Measurements from ENCODE around the gene IL20RB.

The IL20RB gene

DNA sequence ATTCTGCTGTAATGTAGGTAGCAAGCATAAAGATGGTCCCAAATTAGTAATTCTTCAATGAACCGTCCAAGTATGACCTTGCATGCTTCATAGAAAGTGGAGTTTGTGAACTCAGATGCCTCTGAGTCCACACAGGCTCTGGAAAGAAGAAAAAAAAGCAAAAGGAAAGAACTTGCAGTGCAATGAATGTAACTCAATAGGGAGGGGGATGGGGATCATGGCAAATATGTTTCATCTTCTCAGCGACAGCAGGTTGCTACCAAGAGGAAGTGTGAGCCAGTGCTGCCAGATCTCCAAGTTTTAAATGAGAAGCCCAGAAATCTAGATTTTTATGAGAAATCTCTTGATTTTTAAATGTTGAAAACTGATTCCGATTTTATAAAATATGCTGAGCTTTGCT lies 50.3 kb downstream of the IL20RB start (continued):
- TF ChIP-seq ZNF48 (tag by site-specific recombination; IDR thresholded peaks at IDR 0.05) (no peak), ZNF404 (tag by site-specific recombination; IDR thresholded peaks at IDR 0.05) (no peak), ZNF843 (tag by site-specific recombination; IDR thresholded peaks at IDR 0.05) (no peak)

DNA sequence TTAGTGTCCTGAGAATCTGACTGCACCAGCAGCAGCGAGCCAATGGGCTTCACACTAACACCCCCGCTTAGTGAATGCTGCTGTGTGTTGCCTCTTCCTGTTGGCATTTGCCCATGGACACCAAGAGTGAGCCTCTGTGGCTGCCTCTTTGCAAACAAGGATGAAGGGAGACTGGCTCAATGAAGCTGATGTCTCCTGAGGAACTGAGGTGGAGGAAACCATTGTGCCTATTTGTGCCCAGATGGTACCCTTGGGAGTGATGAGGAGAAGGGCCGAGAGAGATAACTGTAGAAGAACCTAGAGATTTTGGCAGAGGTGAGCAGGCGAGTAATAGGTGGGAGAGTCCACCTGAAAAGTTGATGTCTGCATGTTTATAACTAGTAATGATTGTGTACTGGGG lies 51.2 kb downstream of the IL20RB start:
- CTCF ChIA-PET, result no interaction called here
- TF ChIP-seq ZNF354C (tag by site-specific recombination; IDR thresholded peaks at IDR 0.05; ENCODE audit: borderline replicate concordance, low read depth) (no peak), ZNF670 (tag by site-specific recombination; IDR thresholded peaks at IDR 0.05; ENCODE audit: low read depth) (no peak), ZNF626 (tag by site-specific recombination; IDR thresholded peaks at IDR 0.05) (no peak), HOXA7 (CRISPR knock-in tag; IDR thresholded peaks at IDR 0.05; ENCODE audit: borderline replicate concordance) (no peak), PRDM1 (tag by site-specific recombination; IDR thresholded peaks at IDR 0.05) (no peak)
- TF ChIP-seq, protein P1, sequence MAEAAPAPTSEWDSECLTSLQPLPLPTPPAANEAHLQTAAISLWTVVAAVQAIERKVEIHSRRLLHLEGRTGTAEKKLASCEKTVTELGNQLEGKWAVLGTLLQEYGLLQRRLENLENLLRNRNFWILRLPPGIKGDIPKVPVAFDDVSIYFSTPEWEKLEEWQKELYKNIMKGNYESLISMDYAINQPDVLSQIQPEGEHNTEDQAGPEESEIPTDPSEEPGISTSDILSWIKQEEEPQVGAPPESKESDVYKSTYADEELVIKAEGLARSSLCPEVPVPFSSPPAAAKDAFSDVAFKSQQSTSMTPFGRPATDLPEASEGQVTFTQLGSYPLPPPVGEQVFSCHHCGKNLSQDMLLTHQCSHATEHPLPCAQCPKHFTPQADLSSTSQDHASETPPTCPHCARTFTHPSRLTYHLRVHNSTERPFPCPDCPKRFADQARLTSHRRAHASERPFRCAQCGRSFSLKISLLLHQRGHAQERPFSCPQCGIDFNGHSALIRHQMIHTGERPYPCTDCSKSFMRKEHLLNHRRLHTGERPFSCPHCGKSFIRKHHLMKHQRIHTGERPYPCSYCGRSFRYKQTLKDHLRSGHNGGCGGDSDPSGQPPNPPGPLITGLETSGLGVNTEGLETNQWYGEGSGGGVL (tag by site-specific recombination; IDR thresholded peaks at IDR 0.05), result no peak
- Histone ChIP-seq H3K36me3 (ENCODE audit: control insufficient read depth in 2 of 2, insufficient read depth in 1 of 2, low read length in 2 of 2) (no peaks in the 10 kb centered on the region), H3K9me3 (ENCODE audit: control insufficient read depth, insufficient read depth, low read depth, low read length) (no peaks in the 10 kb centered on the region), H3K27ac (ENCODE audit: extremely low read depth, low read depth, low read length) (no peak overlapping the region), H3K4me3 (ENCODE audit: low read depth, low read length) (no peak overlapping the region), H3K4me1 (ENCODE audit: control insufficient read depth, insufficient read depth, low read length) (no peaks in the 10 kb centered on the region)
- POLR2A ChIA-PET, result no interaction called here

DNA sequence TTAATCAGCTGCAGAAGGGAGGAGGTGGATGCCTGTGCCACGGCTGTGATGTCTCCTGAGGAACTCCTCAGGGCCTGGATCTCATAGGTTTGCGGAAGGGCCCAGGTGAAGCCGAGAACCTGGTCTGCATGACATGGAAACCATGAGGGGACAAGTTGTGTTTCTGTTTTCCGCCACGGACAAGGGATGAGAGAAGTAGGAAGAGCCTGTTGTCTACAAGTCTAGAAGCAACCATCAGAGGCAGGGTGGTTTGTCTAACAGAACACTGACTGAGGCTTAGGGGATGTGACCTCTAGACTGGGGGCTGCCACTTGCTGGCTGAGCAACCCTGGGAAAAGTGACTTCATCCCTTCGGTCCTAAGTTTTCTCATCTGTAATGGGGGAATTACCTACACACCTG lies 52.4 kb downstream of the IL20RB start:
- Histone ChIP-seq H3K4me3 (ENCODE audit: low read depth, low read length) (no peak overlapping the region), H3K36me3 (ENCODE audit: control insufficient read depth in 2 of 2, insufficient read depth in 1 of 2, low read length in 2 of 2) (no peaks in the 10 kb centered on the region), H3K27ac (ENCODE audit: extremely low read depth, low read depth, low read length) (no peak overlapping the region), H3K4me1 (ENCODE audit: control insufficient read depth, insufficient read depth, low read length) (no peaks in the 10 kb centered on the region), H3K9me3 (ENCODE audit: control insufficient read depth, insufficient read depth, low read depth, low read length) (no peaks in the 10 kb centered on the region)
- TF ChIP-seq ZNF302 (tag by site-specific recombination; IDR thresholded peaks at IDR 0.05; ENCODE audit: low read depth), result no peak
- ChIA-PET POLR2A (no interaction called here), CTCF (interaction anchor here (0.7 kb wide), 1 partner anchor 216 kb away, joined by 3 read pairs; no protein-coding TSS in a partner anchor)

DNA sequence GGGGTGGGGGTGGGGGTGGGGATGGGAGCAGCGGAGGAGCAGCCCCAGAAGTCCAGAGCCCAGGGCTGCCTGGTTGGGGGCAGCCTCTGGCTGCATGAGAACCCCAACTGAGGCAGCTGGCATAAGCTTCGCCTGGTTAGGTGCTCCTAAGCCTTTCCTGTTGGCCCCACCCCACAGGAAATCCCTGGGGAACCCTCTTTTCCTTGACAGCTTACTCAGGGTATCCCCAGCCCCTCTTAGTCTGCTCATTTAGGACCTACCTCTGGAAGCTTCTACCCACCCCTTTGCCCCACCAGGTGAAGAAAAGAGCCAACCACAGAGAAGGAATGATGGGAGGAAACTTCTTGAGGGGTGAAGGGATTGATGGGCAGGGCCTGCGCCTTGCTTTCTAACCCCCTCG lies 53.4 kb downstream of the IL20RB start:
- Histone ChIP-seq H3K9me3 (ENCODE audit: control insufficient read depth, insufficient read depth, low read depth, low read length) (no peaks in the 10 kb centered on the region), H3K36me3 (ENCODE audit: control insufficient read depth in 2 of 2, insufficient read depth in 1 of 2, low read length in 2 of 2) (no peaks in the 10 kb centered on the region), H3K27ac (ENCODE audit: extremely low read depth, low read depth, low read length) (no peak overlapping the region), H3K4me1 (ENCODE audit: control insufficient read depth, insufficient read depth, low read length) (no peaks in the 10 kb centered on the region), H3K4me3 (ENCODE audit: low read depth, low read length) (no peak overlapping the region)
- POLR2A ChIA-PET, result no interaction called here
- CTCF ChIA-PET, result no interaction called here
- TF ChIP-seq ZNF324 (tag by site-specific recombination; IDR thresholded peaks at IDR 0.05) (no peak), ZNF677 (tag by site-specific recombination; IDR thresholded peaks at IDR 0.05) (no peak), ZFP41 (tag by site-specific recombination; IDR thresholded peaks at IDR 0.05; ENCODE audit: borderline replicate concordance) (no peak), ZNF501 (tag by site-specific recombination; IDR thresholded peaks at IDR 0.05) (no peak), SP2 (tag by site-specific recombination; IDR thresholded peaks at IDR 0.05) (no peak)
- TF ChIP-seq, protein P2, sequence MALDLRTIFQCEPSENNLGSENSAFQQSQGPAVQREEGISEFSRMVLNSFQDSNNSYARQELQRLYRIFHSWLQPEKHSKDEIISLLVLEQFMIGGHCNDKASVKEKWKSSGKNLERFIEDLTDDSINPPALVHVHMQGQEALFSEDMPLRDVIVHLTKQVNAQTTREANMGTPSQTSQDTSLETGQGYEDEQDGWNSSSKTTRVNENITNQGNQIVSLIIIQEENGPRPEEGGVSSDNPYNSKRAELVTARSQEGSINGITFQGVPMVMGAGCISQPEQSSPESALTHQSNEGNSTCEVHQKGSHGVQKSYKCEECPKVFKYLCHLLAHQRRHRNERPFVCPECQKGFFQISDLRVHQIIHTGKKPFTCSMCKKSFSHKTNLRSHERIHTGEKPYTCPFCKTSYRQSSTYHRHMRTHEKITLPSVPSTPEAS (tag by site-specific recombination; IDR thresholded peaks at IDR 0.05), result no peak
- TF ChIP-seq, protein P3, sequence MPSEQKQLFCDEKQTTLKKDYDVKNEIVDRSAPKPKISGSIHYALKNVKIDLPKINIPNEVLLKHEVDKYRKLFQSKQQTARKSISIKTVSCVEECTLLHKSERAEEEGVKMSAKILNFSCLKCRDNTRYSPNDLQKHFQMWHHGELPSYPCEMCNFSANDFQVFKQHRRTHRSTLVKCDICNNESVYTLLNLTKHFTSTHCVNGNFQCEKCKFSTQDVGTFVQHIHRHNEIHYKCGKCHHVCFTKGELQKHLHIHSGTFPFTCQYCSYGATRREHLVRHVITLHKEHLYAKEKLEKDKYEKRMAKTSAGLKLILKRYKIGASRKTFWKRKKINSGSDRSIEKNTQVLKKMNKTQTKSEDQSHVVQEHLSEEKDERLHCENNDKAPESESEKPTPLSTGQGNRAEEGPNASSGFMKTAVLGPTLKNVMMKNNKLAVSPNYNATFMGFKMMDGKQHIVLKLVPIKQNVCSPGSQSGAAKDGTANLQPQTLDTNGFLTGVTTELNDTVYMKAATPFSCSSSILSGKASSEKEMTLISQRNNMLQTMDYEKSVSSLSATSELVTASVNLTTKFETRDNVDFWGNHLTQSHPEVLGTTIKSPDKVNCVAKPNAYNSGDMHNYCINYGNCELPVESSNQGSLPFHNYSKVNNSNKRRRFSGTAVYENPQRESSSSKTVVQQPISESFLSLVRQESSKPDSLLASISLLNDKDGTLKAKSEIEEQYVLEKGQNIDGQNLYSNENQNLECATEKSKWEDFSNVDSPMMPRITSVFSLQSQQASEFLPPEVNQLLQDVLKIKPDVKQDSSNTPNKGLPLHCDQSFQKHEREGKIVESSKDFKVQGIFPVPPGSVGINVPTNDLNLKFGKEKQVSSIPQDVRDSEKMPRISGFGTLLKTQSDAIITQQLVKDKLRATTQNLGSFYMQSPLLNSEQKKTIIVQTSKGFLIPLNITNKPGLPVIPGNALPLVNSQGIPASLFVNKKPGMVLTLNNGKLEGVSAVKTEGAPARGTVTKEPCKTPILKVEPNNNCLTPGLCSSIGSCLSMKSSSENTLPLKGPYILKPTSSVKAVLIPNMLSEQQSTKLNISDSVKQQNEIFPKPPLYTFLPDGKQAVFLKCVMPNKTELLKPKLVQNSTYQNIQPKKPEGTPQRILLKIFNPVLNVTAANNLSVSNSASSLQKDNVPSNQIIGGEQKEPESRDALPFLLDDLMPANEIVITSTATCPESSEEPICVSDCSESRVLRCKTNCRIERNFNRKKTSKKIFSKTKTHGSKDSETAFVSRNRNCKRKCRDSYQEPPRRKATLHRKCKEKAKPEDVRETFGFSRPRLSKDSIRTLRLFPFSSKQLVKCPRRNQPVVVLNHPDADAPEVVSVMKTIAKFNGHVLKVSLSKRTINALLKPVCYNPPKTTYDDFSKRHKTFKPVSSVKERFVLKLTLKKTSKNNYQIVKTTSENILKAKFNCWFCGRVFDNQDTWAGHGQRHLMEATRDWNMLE (tag by site-specific recombination; conservative IDR thresholded peaks at IDR 0.05; ENCODE audit: low read depth), result no peak
- TF ChIP-seq, protein P4, sequence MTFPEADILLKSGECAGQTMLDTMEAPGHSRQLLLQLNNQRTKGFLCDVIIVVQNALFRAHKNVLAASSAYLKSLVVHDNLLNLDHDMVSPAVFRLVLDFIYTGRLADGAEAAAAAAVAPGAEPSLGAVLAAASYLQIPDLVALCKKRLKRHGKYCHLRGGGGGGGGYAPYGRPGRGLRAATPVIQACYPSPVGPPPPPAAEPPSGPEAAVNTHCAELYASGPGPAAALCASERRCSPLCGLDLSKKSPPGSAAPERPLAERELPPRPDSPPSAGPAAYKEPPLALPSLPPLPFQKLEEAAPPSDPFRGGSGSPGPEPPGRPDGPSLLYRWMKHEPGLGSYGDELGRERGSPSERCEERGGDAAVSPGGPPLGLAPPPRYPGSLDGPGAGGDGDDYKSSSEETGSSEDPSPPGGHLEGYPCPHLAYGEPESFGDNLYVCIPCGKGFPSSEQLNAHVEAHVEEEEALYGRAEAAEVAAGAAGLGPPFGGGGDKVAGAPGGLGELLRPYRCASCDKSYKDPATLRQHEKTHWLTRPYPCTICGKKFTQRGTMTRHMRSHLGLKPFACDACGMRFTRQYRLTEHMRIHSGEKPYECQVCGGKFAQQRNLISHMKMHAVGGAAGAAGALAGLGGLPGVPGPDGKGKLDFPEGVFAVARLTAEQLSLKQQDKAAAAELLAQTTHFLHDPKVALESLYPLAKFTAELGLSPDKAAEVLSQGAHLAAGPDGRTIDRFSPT (tag by site-specific recombination; IDR thresholded peaks at IDR 0.05), result no peak

Data from HEK293 (cell line).